Hypothalamus (tissue), 51 donors: ENCODE data around the gene RASA3.
"Not testable (repeated sequence)": the region's sequence is repeated elsewhere in the genome, so short reads cannot be mapped to it uniquely, and the experiment has no call there.

Experiments
- DNase-seq, 51 donors: peaks; one replicate each; lab custom pipeline; 2025; lab: John Stamatoyannopoulos, UW

Gene RASA3

DNA sequence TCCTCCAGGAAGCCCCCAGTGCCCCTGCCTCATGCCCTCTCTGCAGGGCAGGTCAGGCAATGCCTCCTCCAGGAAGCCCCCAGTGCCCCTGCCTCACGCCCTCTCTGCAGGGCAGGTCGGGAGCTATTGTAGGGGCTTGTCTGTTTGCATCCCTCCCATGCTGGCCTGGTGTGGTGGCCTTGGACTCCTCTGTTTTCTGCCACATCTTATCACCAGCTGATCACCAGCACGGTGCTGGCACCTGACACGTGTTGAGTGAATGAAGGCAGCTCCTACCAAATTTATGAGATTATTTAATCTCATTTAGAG lies 107.1 kb downstream of the RASA3 start:
- DNase-seq, result no peak

DNA sequence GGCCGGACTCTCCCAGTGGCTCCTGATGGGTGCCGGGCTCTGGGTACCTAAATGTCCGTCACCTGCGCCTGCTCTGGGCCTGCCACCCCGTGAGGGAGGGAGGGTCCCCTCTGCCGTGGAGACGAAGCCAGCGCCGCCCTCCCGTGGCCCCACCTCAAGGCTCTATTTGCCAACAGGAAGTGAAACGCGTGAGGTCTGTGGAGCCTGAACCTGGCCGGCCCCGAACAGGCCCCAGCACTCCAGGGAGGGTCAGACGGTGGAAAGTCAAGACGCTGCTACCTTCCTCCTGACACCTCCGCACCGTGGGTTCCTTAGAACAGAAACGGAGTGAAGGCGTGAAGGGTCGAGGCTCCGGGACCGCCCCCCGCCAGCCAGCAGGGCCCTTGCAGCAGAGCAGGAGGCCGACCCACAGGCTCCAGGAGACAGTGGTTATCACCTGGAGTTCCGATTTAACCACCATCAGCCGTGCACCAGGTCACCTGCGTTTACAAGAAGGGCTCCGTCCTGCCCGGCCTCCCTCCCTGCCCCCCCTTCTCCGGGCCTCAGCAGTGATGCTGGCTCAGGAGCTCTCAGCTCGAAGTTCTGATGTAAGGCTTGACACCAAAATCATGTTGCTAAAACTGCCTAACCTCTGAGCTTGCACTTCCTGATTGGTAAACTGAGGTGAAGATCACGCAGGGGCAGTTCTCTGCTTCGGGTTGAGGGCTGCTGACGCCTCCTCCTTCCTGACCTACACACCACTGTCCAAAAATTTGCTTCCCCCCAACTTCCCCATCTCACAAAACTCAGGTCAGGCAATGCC lies 107.6 kb downstream of the RASA3 start:
- DNase-seq, result no peak

DNA sequence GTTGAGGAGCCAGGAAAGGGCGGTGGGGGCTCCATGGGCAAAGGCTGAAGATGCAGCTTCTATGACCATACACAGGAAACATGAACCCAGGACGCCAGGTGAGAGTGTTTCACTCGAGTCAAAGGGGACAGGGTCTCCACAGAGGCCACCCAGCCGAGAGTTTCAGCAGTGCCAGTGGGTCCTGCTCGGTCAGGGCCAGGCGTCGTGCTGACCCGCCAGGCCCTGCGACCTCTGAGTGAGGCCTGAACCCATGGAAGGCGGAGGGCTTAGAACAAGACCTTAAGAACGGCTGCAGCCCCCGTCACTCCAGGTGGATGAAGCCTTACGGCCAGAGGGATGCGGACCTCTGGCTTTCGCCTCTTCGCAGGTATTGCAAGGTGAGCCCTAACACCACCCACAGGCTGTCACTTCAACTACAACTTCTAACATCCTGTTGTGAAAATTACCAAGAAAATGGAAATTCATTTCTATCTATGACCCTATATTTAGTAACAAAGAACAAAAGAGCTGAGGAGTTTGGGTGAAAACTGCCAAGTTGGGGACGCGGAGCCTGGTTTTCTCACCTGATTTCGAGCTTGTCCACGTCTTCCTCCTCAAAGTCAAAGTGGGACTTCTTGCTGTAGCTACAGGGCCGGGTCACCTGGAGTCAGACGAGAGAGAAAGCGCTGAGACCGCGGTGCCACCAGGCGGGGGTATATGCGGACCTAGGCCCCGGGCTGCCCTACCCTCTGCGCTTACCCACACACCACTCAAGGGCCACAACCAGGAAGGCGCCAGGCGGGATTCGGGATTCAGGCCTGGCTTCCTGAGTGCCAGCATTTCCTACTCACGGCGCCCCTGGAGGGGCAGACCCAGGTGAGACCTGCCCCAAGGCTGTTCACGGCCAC lies 108.5 kb downstream of the RASA3 start:
- no peak for DNase-seq

DNA sequence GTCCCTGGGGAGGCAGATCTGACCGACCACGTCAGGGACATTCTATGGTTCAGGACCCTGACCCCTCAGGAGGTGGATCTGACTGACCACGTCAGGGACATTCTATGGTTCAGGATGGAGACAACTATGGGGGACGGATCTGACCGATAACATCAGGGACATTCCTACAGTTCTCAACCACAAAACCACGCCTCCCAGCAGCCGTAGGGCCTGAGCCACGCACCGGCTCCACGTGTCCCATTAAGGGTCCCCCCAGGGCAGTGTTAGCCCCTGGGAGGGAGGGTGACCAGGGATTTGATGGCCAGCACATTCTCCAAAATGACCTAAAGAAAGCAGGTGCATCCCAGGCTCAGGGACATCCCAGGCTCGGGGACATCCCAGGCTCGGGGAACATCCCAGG lies 109.5 kb downstream of the RASA3 start:
- no peak for DNase-seq

DNA sequence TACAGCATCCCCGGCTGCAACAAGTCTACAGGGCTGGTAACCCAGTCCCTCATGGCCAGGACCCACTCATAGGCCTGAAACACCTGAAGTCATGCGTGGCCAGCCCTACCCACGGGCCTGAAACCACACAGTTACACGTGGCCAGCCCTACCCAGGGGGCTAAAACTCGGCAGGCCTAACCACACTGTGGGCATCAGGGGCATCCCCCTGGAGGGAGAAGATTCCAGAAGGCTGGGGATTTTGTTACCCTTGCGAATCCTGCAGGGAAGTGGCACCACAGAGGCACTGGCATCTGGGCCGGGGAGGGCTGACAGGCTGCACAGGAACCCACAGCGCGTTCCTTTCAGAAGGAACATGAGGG lies 110.1 kb downstream of the RASA3 start:
- DNase-seq, result no peak

DNA sequence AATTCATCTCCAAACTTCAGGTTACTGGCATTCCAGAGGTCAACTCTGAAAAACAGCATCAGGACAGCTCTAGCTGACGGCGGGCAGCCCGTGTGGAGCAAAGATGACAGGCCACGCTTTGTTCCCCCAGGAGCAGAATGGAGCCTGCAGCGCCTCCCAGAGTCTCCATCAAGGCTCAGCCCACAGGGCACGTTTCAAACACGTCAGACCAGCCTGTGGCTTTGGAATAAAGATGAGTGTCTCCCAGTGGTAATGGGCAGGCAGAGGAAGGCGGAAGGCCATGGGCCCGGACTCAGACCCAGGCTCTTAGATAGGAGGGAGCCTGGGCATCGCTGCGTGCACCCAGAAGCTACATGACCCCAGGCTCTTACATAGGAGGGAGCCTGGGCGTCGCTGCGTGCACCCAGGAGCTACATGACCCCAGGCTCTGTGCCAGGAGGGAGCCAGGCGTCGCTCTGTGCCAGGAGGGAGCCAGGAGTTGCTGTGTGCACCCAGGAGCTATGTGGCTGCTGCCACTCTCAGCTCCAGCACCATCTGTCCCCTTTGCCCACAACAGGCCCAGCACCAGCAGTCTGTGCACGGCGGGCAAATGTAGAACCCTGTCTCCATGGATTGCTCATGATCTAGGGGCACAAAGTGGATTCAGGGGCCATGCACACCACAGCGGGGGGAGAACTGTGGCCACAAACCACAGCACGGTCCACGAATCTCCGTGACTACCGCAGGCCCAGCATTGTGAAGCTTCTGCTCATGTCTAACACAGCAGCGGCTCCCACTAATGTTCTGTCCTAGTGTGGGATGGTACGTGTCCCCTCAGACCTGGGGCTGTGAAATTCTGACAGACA lies 110.7 kb downstream of the RASA3 start:
- DNase-seq, result peak in 19 of 51 donors; percentile 13 to 73 (median 44)

DNA sequence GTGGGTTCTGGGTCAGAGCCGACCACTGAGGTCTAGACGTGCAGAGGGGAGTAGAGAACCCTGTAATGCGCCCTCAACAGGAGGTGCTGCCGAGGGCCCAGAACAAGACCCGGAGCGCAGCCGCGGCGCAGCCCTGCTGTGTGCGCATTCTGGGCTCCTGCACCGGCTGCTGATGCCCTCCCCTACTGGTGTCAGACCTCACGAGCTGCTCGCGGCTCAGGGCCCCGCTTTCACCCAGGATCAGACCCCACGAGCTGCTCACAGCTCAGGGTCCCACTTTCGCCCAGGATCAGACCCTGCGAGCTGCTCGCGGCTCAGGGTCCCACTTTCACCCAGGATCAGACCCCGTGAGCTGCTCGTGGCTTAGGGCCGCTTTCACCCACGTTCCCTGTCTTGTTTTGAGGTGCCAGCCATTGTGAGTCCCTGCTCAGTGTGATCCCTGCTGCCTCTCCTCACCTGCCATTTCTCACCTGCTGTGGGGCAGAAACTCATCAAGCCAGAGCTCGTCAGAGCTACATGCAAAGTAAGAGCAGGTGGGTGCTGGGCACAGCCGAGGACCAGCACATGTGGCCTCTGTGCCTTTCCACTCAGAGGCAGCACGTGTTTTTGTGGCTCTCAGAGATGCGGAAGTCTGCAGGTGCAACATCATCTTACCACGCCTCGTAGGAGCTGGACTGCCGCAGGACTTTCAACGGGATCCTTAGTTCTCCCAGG lies 111.5 kb downstream of the RASA3 start:
- no peak for DNase-seq

DNA sequence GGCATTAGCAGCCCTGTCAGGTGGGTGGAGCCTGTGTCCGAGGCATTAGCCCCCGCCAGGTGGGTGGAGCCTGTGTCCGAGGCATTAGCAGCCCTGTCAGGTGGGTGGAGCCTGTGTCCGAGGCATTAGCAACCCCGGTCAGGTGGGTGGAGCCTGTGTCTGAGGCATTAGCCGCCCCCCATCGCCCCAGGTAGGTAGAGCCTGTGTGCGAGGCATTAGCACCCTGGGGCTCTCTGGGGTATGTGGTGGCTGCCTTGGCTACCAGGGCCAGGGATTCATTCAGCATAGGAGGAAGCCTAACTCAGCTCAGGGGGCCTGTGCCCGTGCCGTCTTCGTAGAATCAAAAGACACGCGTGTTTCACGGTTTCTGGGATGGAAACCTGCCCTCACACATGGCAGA lies 112.3 kb downstream of the RASA3 start:
- not testable (repeated sequence) for DNase-seq

DNA sequence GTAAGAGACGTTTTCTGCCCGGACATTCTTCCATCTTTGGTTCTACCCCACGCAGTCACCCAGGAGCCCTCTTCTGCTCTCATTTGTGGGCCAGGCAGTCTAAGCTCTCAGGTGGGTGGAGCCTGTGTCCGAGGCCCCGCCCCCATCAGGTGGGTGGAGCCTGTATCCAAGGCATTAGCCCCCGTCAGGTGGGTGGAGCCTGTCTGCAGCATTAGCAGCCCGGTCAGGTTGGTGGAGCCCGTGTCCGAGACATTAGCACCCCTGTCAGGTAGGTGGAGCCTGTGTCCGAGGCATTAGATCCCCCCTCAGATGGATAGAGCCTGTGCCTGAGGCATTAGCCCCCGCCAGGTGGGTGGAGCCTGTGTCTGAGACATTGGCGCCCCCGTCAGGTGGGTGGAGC lies 113.1 kb downstream of the RASA3 start:
- DNase-seq, result no peak

DNA sequence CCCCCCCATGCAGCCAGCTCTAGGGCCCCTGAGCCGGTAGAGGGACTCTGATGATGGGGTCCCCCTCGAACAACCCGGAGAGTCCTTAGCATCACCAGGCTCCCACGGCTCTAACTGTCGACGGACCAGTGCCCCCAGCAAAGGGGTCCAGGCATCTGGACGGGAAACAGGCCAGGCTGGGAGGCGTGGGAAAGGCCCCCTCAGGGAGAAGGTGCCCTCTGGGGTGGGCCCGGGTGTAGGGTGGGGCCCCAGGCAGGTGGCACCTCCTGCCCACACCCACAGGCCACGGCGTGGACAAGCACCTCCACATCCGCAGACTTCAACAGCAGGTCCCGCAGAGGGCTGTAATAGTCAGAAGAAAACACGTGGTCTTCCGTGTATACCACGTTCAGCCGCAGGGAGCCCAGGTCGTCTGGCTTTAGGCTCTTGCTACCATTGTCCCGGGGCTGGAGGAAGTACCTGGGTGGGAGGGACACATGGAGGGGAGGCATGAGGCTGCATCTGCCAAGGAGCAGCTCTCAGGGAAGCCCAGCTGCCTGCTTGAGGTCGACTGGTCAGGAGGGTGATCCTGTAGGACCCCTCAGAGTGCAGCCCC lies 113.9 kb downstream of the RASA3 start:
- no peak for DNase-seq

DNA sequence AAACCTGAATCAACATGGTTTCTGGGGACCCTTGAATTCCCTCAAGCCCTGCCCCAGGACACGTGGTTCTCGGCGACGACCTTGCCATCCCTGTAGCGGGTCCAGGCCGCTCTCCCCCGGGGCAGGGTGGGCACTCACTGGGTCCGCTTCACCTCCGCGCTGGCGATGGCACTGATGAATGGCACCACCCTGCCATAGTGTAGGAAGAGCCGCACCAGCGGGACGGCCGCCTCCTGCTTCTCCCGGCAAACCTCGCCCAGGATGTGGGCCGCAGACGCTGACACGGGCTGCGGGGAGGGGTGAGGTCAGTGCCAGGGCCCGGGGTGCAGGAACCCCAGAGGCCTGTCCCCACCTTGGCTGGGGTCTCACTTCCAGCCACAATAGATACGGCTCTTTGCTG lies 114.5 kb downstream of the RASA3 start:
- no peak for DNase-seq

DNA sequence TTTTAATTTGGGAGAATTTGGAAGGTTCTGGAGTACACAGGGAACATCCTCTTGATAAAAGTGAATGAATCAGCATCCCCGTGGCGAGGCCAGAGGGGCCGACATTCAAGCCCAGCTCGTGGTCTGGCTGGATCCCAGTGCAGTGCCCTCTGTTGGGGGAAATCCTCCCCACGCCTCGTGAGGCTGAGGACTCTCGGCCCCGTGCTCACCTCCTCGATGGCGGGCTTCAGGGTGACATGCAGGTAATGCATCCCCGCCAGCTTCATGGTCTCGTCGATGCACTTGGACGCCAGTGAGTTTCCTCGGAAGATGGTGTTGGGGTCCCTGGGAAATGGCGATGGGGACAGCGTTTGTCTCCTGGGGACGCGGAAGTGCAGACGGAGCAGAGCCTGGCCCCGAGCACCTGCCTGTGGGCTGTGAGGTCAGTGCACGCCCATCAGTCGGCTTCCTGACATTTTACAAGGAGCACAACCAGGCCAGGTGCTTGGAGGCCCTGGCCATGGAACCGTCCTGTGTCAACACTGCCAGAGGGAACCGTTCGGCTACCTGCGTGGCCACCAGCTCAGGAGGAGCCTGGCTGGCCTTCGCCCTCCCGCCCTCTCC lies 115.3 kb downstream of the RASA3 start:
- no peak for DNase-seq

DNA sequence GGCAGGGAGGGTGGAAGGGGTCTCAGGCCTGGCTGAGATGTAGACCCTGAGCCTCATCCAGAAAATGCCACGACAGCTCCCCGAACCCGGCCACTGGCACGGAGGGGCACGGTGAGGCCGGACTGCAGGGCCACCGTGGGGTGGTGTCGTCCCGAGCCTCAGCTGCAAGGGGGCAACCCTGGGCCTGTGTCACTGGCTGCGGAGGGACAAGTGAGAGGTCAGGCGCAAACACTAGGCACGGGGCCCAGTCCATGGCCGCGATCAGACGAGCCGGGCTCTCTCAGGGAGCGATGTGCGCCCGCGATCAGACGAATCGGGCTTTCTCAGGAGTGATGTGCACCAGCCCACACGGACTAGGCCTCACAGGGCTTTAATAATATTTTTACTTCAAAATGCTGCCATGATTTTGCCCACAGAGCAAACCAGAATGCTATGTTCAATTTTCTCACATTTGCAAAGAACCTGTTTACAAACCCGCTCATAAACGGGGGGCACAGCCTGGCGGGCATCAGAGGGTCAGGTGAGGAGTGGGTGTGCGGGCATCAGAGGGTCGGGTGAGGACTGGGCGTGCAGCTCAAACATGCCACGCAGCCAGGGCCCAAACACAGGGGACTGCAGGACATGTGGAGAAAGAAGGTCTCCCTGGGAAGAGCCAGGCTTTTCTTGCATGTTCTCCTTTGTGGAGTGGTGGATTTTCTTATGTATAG lies 115.9 kb downstream of the RASA3 start:
- DNase-seq, result no peak

DNA sequence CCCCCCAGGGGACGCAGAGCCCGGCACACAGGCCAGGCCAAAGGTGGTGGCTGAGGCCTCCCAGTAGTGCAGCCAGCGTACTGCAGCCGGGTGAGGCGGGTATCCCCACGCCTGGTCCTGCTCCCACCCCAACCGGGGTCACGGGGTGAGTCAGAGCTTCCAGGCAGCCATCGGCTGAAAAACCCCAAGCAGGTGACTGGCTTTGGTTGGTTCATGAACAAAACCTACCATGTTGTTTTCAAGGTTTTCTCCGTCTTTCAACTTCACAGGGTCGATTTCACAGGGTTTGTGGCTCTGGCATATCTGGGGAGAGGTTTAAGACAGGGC lies 116.5 kb downstream of the RASA3 start:
- DNase-seq, result no peak

DNA sequence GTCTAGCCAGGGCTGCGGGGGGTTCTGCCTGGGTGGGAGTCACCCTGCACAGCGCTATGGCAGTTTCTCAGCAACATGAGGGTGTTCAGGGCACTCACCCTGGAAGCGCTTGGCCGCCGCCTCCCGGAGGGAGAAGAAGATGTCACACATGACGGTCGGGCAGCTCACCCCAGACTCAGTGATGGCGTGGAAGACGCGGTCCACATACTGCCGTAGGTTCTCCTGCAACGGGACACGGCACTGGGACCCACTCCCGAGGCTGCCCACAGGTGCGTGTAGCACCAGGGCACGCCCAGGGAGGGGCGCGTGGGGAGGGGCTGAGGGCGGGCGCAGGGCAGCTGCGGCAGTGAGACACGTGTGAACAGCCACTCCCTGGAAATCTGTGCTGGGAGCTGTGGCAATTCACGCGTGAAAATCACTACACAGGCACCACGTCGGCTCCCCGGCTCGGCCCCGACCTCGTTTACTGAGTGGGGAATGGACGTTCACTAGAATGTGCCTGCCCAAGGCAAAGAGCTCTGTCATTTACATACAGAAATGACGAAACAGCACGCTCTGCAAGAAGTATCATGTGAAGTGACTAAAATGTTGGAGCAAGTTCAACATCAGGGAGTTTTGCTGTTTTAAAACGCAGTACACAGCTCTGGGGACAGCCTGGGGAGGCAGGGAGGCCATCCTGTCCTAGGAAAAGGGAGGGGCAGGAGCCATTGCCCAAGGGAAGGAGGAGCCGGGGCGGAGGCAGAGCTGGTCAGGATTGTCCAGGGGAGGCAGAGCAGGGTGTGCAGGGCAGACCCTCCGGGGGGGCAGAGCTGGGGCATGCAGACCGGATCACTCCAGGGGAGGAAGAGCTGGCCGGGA lies 117.1 kb downstream of the RASA3 start:
- DNase-seq, result no peak

DNA sequence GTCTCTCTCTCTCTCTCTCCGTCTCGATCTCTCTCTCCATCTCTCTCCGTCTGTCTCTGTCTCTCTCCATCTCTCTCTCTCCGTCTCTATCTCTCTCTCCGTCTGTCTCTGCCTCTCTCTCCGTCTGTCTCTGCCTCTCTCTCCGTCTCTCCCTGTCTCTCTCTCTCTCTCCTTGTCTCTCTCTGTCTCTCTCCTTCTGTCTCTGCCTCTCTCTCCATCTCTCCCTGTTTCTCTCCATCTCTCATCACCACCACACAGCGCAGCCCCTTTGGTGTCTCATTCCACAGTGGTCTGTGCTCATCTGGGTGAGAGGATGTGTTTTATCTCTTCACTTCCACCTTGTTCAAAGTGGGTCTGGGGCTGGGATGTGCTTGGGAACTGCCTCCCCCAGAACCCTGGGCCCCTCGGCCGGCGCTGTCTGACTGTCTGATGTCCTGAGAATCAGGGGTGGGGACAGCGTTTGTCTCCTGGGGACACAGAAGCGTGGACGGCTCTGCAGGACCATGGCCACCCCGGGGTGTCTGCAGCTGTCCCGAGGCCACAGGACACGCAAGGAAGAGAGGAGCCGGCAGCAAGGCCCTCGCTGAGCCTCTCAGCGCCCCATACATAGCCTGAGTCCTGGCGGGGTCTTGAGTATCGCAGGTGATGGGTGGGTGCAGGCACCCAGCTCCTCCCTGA lies 118.3 kb downstream of the RASA3 start:
- DNase-seq, result no peak

DNA sequence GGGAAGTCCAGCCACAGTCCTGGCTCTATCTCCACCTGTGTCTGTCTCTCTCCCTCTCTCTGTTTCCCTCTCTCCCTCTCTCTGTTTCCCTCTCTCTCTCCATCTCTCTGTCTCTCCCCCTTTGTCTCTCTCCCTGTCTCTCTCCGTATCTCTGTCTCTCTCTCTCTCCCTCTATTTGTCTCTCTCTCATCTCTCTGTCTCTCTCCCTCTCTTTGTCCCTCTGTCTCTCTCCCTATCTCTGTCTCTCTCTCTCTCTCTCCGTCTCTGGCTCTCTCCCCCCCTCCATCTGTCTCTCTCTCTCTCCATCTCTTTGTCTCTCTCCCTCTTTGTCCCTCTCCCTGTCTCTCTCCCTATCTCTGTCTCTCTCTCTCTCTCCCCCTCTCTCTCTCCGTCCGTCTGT lies 119.1 kb downstream of the RASA3 start:
- no peak for DNase-seq

DNA sequence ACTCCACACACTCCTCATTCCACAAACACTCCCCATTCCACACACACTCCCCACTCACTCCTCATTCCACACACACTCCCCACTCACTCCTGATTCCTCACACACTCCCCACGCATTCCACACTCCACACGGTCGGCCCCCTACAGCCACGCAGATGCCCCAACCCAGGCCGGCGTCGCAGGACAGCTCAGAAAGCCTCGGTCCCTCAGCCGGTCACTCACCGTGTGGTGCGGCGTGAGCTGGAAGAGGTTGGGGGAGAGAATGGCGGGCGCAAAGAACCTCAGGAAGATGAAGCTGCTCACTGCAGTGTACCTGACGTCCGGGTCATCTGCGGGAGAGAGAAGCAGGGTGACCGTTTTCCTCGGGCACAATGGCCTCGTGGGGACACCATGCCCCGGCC lies 119.5 kb downstream of the RASA3 start:
- DNase-seq, result no peak
